OCI-LY1 (cell line): ENCODE measurements around the gene DAND5.
A peak's percentile ranks its signal among the peaks of the same experiment; 100 is the strongest.

Source experiments
- H2AFZ ChIP-seq: fragments of 200-600 bp; sonication (generic), shearing (Covaris generic); 2 replicates; pipeline ENCODE4 v1.6.0; 2014; ENCODE audit warnings: antibody characterized with exemption, mild to moderate bottlenecking, low read length
- H3F3A ChIP-seq: fragments of 200-600 bp; sonication (generic), shearing (Covaris generic); 2 replicates; pipeline ENCODE4 v1.6.0; 2014; ENCODE audit warnings: mild to moderate bottlenecking, antibody characterized with exemption, low read length, moderate library complexity; ENCODE audit not compliant: insufficient read depth
- H3K27ac ChIP-seq: fragments of 200-600 bp; sonication (generic); 2 replicates; pipeline ENCODE4 v1.5.1; 2014; ENCODE audit warnings: low read length, mixed run types, mild to moderate bottlenecking, low read depth; ENCODE audit not compliant: poor library complexity, severe bottlenecking
- H3K27me3 ChIP-seq: fragments of 200-600 bp; sonication (generic); 2 replicates; pipeline ENCODE4 v1.6.0; 2014; ENCODE audit warnings: antibody characterized with exemption, mild to moderate bottlenecking, low read length, moderate library complexity; ENCODE audit not compliant: insufficient read depth
- H3K36me3 ChIP-seq: fragments of 200-600 bp; sonication (generic); 2 replicates; pipeline ENCODE4 v1.6.1; 2014; ENCODE audit warnings: mild to moderate bottlenecking, antibody characterized with exemption, low read length, moderate library complexity, mixed read lengths; ENCODE audit not compliant: insufficient read depth
- H3K4me1 ChIP-seq: fragments of 200-600 bp; sonication (generic); 2 replicates; pipeline ENCODE4 v1.5.1; 2014; ENCODE audit warnings: mild to moderate bottlenecking, low read length, moderate library complexity; ENCODE audit not compliant: insufficient read depth, severe bottlenecking
- H3K4me2 ChIP-seq: fragments of 200-600 bp; sonication (generic), shearing (Covaris generic); 2 replicates; pipeline ENCODE4 v1.6.1; 2014; ENCODE audit warnings: low read length
- H3K4me3 ChIP-seq: fragments of 200-600 bp; sonication (generic); 2 replicates; pipeline ENCODE4 v1.5.1; 2014; ENCODE audit warnings: low read length, low read depth, mild to moderate bottlenecking, mixed read lengths; ENCODE audit not compliant: poor library complexity, severe bottlenecking
- H3K79me2 ChIP-seq: fragments of 200-600 bp; shearing (Covaris generic); 2 replicates; pipeline ENCODE4 v1.6.1; 2016; ENCODE audit warnings: mixed run types, low read length, mixed read lengths; ENCODE audit not compliant: insufficient read depth
- H3K9ac ChIP-seq: fragments of 200-600 bp; sonication (generic), shearing (Covaris generic); 2 replicates; pipeline ENCODE4 v1.6.1; 2014; ENCODE audit warnings: mild to moderate bottlenecking, low read length, mixed read lengths
- H3K9me2 ChIP-seq: fragments of 200-600 bp; sonication (generic), shearing (Covaris generic); 2 replicates; pipeline ENCODE4 v1.6.1; 2014; ENCODE audit warnings: low read depth, mild to moderate bottlenecking, low read length, mixed read lengths
- H3K9me3 ChIP-seq: fragments of 200-600 bp; shearing (Covaris generic); 2 replicates; pipeline ENCODE4 v1.6.1; 2014; ENCODE audit warnings: low read length, mixed read lengths
- H4K20me1 ChIP-seq: fragments of 200-600 bp; sonication (generic), shearing (Covaris generic); 2 replicates; pipeline ENCODE4 v1.6.0; 2016; ENCODE audit warnings: mild to moderate bottlenecking, low read length; ENCODE audit not compliant: insufficient read depth
- CTCF ChIP-seq: fragments of 200-600 bp; sonication (generic), shearing (Covaris generic); IDR thresholded peaks from 2 replicates; pipeline ENCODE4 v1.5.1; 2017; ENCODE audit warnings: mild to moderate bottlenecking, antibody characterized with exemption, low read length, moderate library complexity, mixed read lengths
- EZH2 ChIP-seq: fragments of 200-600 bp; sonication (generic), shearing (Covaris generic); IDR thresholded peaks from 2 replicates; pipeline ENCODE4 v1.8.0; 2017; ENCODE audit warnings: borderline replicate concordance, mixed run types, mild to moderate bottlenecking, antibody characterized with exemption, low read length, moderate library complexity, mixed read lengths

The DAND5 gene

GRCh38 chr19:12946731-12947496 lies 22.5 kb upstream of the DAND5 start:
- no peak for TF ChIP-seq CTCF
- TF ChIP-seq EZH2 = no peak
- Histone ChIP-seq H3F3A (peaks cover 8% of the 10 kb centered on the region), H3K9me3 (no peaks in the 10 kb centered on the region), H3K4me1 (peaks cover 41% of the 10 kb centered on the region), H2AFZ (no peak overlapping the region), H3K27ac (peak overlapping the region; percentile 65), H3K4me3 (peak overlapping the region; percentile 97), H3K79me2 (peaks cover 18% of the 10 kb centered on the region), H3K36me3 (peaks cover 87% of the 10 kb centered on the region), H3K4me2 (peak overlapping the region; percentile 90), H3K9me2 (no peaks in the 10 kb centered on the region), H4K20me1 (no peaks in the 10 kb centered on the region), H3K27me3 (no peaks in the 10 kb centered on the region), H3K9ac (peak overlapping the region; percentile 99)

- Histone ChIP-seq H3F3A (peaks cover 8% of the 10 kb centered on the region), H3K27ac (no peak overlapping the region), H3K27me3 (no peaks in the 10 kb centered on the region), H4K20me1 (no peaks in the 10 kb centered on the region), H3K9me2 (no peaks in the 10 kb centered on the region), H3K79me2 (peaks cover 18% of the 10 kb centered on the region), H3K9ac (peak overlapping the region; percentile 99), H3K36me3 (peaks cover 86% of the 10 kb centered on the region), H3K4me2 (peak overlapping the region; percentile 90), H3K9me3 (no peaks in the 10 kb centered on the region), H3K4me3 (peak overlapping the region; percentile 97), H3K4me1 (peaks cover 37% of the 10 kb centered on the region), H2AFZ (no peak overlapping the region)
- no peak for TF ChIP-seq CTCF
- TF ChIP-seq EZH2 = no peak
Observed at GRCh38 chr19:12947702-12948611, 21.4 kb upstream of the DAND5 start.

- Histone ChIP-seq H3K9me2 (no peaks in the 10 kb centered on the region), H3K4me2 (no peak overlapping the region), H3K36me3 (peaks cover 85% of the 10 kb centered on the region), H3K27me3 (no peaks in the 10 kb centered on the region), H2AFZ (no peak overlapping the region), H3K27ac (no peak overlapping the region), H3K9me3 (no peaks in the 10 kb centered on the region), H3K4me1 (peaks cover 32% of the 10 kb centered on the region), H3K4me3 (no peak overlapping the region), H3K9ac (no peak overlapping the region), H3F3A (peaks cover 8% of the 10 kb centered on the region), H4K20me1 (no peaks in the 10 kb centered on the region), H3K79me2 (peaks cover 18% of the 10 kb centered on the region)
- TF ChIP-seq CTCF (no peak), EZH2 (no peak)
Observed at GRCh38 chr19:12948612-12949362, 20.6 kb upstream of the DAND5 start.
